Effector CD4-positive, alpha-beta T cell (primary cell): ENCODE results near the gene ST3GAL6.

Experiments
- DNase-seq: peaks from one replicate; pipeline ENCODE4 v3.0.0-alpha.2; 2020

The ST3GAL6 gene

DNA sequence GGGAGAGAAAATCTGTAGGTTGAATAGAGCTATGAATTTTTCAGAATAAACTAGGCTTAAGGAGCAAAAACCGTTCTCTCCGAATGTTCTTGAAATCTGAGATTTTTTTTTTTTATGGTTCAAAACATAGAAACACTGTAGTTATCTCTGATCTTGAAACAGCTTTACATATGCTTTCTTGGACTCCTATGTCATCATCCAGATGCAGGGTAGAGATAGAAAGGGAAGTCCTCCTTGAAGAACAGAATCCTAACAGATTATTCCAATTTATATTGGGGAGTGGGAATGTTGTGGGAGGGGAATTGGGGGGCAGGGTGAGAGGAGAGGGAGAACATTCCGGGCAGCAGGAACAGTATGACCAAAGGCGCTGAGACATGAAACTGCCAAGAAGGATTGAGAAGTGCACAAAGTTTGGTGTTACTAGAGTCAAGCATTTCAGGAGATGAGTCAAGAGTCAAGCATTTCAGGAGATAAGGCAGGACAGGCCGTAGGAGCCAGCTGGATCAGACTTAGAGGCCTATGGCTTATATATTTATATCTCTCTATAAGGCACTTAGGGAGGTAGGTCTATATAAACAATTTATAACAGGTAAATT lies 21.9 kb upstream of the ST3GAL6 start:
- DNase-seq = no peak

DNA sequence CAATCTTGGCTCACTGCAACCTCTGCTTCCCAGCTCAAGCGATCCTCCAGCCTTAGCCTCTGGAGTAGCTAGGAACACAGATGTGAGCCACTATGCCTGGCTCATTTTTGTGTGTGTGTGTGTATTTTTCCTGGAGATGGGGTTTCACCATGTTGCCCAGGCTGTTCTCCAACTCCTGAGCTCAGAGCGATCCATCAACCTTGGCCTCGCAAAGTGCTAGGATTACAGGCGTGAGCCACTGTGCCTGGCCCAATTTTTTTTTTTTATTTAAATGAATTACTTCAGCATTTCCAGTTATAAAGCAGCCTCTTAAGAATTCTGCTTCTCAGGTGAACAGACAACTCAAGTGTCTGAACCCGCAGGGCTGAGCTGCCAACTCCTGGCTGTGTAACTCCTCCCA lies 20.1 kb upstream of the ST3GAL6 start:
- DNase-seq = no peak

DNA sequence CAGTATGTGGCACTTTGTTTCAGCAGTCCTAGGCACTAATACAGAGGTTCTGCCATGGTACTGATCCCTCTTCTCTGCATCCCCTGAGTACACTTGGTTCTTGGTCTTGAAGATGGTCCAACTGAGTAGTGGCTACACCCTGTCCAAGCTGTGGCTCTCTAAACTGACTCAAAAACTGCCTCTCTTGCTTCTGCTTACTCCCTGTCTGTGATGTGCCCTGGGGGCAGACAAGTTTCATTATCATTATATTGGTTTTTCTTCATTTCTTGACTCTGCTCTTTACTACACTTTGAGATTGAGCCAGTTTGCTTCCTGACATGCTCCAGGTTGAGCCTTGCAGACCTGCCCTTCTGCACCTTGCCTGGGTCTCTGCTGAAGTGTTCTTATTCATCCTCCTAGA lies 18.9 kb upstream of the ST3GAL6 start:
- DNase-seq = no peak

DNA sequence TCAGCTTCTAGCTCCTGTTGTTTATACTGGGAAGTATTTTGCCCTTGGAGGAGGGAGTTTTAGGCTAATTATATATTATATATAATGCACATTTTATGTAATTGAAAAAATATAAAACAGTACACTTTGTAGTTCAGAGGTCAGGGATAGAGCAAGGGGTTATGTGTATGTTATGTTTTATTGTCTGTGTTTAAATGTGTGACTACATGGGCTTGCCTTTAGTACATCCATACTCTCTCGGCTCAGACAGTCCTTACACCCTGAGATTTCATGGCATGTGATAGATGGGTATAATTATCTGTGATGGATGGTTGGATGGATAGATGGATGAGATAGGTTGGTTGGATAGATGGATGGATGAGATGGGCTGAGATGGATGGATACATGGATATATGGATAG lies 17.4 kb upstream of the ST3GAL6 start:
- no peak for DNase-seq

DNA sequence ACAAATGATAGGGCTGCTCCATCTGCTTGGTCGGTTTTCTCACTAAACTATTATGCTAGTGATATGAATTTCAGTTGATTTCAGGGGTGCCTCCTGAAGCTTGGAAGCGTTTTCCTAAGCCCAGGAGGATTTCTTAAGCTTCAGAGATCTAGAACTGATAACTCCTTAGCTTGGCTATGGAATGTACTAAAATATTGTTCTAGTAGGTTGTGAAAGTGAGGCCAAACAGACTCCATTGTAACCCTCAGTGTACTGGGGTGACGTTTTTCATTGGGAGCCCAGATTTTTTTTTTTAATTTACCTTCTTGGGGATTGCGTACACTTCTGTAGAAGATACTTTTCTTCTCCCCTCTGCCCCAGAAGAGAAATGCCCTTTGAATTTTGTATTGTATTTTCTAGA lies 17.0 kb upstream of the ST3GAL6 start:
- no peak for DNase-seq

DNA sequence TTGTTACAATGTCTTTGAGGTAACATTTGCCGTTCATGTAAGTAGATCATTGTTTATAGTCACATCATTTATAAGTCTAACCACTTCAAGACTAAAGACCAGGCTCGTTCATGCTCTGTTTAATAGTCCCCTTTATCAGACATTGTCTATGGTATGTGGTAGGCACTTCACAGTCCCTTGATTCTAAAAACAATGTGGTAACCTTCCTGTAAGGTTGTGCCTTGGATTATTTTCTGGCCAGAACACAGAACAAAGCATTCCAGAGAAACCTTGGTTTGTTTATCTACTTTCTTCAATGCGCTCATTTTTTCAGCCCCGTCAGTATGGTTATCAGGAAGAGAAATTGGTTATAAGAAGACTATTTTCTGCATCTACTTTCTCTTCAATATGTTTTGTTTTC lies 16.3 kb upstream of the ST3GAL6 start:
- DNase-seq = no peak

DNA sequence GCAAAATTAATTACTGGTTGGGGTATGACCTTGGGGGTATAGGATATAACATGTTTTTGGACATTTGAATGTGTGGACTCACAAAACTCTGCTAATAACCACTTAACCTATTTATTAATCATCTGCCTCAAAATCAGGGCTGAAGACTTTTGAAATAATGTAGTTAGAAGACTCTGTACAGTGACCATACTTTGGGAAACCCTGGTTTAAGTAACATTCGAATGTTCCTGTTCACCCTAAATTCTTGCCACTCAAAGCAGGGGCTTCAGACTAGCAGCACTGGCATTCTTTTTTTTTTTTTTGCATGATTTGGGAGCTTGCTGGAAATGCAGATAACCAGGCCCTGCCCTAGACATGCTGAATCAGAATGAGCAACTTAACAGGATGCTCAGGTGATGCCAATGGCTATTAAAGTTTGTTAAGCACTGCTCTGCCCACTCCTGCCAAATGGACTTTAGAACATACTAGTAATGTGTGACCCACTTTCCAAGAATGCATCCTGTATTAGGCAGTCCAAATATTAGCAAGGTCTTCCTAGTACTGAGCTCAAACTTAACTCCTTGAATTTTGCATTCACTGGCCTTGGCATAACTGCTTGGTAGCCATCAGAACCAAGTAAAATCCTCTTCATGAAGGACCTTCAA lies 12.7 kb upstream of the ST3GAL6 start:
- no peak for DNase-seq

DNA sequence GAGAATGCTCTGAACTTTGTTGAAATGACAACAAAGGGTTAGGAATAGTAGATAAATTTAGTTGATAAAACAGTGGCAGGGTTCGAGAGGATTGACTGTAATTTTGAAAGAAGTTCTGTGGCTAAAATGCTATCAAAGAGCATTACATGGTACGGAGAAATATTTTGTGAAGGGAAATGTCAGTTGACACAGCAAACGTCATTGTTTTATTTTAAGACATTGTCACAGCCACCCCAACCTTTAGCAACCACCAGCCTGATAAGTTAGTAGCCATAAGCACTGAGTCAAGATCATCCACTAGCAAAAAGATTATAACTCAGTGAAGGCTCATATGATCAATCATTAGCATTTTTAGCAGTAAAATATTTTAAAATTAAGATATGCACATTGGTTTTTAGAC lies 8.7 kb upstream of the ST3GAL6 start:
- DNase-seq = no peak

DNA sequence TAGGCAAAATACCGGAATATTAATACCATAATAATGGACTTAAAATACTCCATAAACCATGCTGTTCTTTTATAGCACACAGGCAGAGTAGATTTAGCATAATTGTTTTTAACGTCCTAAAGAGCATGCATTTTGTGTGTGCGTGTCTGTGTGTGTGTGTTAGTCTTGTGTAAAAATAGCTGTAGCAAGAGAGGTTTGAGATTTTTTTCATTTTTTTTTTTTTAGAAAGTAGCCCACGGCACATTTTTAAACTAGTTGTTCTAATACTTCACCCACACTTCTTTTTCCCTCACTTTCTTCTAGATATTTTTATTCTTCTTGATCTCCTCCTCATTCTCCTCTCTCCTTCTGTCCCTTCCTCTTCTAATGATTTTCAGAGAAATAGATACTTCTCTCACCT lies 7.5 kb upstream of the ST3GAL6 start:
- no peak for DNase-seq

DNA sequence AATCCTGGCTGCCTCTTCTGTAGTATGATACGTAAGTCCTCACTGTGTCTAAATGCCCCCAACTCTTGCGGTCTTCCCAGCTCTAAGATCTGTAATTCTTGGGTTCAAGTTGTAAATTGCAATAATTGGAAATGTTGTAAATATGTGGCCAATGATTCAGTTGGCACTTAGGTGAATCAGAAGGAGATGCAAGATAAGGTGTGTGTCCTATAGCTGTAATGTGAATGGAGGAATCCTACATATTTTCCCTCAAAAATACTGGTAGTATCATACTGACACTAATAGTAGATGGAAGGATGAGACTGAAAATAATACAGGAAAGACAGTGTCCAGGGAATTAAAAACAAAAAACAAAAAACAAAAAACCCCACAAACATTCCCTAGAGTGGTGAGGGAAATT lies 3.5 kb upstream of the ST3GAL6 start:
- DNase-seq = no peak

DNA sequence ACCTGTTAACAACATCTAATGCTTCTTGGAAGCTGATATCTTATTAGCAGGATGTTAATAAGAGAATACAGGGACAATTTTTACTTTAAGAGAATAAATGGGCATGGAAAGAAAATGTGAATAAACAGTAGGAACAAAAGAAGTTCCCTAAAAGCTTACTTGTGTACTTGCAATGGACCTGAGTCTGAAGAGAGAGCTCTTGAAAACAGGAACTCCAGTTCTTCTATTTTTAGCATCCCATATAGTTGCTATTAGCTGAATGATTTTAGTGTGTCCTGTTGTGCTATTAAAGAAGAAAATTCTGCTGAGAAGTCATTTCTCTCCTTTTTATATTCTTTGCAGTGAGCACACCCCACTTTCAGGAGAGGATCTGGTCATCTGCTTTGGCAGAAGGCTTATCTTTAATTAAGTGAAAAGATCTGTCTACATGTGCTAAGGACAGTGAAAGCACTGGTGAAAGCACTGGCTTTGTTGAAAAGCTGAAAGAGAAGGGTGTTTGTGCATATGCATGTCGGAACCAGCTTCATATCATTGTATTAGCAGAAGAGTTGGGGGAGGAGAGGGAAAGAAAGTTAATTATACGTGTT lies 1.4 kb upstream of the ST3GAL6 start:
- no peak for DNase-seq

DNA sequence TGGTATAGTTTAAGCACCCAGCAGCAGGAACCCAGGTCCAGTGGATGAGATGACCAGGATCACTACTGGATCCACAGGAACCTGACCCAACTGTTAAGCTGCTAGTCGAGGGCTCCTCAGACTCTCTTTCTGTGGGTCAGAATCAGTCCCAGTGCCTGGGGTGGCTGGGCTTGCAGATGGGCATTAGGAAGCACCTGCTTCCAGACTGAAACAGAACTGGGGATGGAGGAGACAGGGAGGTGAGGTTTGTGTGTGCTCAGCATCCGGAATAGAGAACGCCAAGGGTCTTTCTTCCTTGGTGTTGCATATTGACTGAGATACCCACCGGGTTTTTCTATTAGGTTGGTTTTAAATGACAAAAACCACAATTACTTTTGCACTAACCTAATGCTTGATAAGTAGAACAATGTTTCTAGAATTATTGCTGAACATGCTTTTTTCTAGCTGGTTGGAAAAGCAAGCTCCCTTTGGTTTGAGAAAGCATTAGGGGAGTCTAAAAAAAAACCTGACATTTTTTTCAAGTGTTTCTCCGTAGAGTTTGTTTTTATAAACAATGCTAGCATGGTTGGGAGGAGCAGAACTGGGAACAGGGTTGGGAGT lies 779 bp downstream of the ST3GAL6 start:
- DNase-seq = no peak

DNA sequence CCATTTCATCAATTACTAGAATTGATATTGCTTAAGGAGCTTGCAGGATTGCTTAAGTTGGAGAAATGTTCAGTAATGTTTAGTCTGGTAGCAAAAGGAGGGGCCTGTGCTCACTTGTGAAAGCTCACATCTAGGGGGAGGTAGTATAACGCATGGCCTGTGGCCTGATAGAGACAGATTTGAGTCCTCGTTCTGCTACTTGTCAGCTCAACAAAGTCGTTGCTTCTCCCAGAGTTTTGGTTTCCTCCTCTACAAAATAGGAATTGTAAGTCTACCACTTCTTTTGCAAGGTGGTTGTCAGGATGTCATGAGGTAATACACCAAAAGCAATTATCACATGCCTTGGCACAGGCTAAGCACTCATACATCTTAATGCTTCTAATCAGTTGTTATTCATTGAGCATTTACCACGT lies 1.3 kb downstream of the ST3GAL6 start:
- no peak for DNase-seq

DNA sequence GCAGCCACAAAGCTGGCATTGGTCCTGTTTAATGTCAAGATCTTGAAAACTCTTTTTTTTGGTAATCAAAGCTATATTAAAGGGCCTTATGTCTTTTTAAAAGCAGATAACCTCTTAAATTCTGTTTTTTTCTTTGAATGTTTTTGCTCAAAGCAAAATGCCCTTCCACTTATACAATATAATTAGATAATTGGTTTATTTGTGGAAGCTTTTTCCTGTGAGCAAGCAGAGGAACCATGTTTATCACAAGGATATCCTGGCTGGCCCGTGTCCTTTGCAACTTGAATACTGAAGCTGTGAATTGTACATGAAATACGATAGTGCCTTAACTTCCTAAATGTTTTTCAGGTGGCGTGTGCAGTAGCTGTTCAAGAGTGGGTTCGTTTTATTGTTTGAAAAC lies 2.6 kb downstream of the ST3GAL6 start:
- no peak for DNase-seq

DNA sequence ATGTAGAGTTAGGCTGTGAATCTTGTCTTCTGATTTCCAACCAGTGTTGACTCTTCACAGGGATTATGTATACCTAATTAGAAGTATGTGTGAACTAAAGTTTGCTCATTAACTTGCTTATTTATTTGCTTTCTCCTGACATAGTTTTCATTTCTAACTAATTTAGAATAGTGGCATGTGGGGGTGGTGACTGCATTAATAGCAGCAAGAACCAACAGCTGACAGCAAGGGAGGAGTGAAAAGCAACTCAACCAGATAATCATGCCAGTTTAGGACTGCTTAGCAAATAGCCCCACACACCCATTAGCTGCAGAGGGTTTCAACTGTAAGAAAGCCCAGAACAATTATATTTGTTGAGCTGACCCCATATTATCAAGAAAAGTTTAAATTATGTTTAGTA lies 3.8 kb downstream of the ST3GAL6 start:
- DNase-seq = no peak

DNA sequence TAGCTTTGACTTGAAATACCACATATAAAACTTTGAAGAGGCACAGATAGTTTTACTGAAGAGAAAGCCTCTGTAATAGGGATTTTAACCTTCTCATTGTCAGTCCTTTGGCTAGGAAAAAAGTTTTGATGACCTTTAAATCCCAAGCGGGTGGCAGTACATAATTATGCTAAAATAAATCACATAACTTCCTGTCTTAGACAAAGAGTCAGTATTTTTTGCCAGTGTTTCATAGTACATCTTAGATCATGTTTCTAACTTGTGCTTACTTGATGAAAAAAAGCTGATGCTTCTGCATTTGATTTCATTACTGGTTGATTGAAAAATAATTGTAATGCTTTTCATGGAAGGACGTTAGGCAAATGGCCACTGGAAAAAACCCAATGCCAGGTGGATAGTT lies 5.8 kb downstream of the ST3GAL6 start:
- no peak for DNase-seq

DNA sequence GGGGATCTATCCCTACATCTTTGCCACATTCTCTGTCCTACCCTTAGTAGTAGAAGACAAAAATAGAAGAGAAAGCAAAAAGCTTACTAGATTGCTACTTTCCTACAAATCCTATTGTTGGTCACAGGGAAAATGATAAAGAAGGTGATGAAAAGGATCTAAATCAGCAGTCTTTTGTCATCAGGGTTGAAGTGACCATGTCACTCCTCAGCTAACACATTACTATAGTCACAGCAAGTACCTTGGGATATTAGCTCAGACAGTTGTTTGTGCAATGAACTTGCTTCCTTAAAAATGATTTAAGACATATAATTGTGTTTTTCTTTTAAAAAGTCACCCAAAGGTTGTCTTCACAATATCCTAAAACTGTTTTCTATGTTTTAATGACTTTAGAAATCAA lies 6.3 kb downstream of the ST3GAL6 start:
- DNase-seq = no peak

DNA sequence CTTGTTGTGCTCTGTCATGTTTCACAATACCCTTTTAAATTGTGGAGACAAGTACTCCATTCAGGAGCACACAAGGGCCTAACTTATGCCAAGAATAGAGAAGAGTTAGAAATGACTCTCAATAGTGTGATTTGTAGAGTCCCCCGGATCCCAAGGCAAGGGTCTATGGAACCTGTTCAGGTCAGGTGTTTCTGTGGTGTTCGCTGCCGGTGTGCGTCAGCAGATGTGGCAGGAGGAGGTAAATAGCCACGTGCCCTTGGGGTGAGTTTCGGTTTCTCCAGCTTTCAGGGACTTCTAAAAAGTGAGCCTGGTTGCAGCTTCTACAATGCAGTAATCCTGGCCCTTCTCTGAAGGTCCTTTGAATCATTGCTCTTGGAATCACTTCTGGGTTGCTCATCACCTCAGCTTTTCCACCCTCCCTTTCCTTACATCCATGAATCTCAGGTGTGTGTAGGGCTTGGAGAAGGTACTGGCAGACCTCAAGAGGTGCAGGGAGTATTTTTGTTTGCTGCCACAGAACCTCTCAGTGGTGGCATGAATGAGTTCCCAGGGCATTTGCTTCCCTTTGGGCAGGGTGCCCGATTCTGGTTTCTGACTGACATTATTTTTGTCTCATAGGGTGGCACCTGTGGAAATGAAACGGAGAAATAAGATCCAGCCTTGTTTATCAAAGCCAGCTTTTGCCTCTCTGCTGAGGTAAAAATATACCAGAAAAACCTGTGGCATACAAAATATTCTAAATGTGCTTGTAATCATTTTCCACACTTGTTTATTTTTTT lies 7.3 kb downstream of the ST3GAL6 start:
- no peak for DNase-seq

DNA sequence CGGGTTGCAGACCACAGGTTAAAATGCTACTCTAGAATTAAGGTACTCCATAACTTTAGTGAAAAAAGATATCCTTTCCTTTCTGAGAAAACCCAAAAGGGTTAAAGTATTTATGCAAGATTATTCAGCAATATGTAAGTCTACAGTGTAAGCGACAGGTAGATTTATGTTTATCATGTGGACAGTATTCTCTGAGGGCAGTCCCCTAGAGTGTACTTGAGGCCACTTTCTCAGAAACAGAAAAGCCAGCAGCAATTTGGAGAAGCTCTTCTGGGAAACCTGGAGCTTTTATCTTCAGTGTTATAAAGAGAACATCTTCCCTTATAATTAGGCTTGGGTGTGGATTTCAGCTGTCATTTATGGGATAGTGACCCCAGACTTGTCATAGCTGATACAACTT lies 8.9 kb downstream of the ST3GAL6 start:
- DNase-seq = no peak

DNA sequence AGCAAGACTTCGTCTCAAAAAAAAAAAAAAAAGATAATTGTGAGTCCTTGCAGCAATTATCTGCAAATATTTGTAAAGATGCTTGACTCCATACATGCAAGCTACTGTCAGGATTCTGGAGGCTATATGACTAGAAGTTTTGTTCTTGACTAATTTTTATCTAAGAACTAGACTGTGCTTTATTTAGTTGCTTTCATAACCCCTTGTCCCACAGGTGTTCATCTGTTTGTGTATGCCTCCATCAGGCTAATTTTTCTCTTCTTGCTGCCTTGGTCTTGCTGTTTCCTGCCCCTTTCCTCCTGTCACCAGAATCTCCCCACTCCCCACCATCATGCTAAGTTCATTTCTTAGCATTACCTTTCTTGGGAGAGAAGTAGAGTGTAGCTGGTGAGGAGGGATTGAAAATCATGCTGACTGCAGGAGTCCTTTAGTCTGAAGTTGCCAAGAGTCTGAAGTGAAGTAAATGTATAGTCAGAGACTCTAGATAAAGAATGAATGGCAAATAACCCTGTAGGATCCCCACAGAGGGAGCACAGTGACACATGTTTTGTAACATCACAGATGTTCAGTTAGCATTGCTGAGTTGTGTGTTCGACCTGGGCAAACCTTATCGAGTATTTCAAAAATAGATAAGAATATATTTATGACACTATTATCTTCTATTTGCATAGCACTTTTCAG lies 12.5 kb downstream of the ST3GAL6 start:
- no peak for DNase-seq

DNA sequence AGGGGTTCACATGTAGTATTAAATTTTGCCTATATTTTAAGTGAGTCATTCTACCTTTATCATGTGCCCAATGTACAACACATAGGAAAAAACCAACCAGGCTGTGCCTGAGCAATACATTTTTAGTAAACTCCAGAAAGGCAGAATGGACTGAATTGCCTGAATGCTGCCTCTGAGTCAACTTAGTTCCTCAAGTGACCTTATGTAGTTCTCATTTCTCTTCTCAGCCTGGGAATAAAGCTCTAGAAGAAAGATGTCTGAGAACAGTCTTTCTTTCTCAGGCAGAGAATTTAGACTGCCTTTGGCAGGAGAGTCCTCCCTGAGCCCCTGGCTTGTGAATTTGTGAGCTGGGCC lies 13.0 kb downstream of the ST3GAL6 start:
- no peak for DNase-seq

DNA sequence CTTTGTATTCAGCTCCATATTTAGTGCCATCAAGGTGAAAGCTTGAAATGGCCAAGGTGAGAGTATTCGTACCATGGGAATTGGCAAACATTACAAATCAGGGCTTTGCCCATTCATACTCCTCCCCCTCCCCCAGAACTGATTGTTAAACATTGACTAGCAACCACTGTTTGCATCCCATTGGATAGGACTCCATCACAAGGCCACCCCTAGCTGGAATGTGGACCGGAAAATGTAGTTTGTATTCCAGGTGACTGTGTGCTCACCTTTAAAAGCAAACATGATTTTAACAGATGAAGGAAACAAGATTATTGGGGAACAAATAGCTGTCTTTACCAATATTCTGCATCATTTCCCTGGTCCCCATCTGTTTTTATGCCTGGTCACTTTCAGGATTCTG lies 14.1 kb downstream of the ST3GAL6 start:
- no peak for DNase-seq

DNA sequence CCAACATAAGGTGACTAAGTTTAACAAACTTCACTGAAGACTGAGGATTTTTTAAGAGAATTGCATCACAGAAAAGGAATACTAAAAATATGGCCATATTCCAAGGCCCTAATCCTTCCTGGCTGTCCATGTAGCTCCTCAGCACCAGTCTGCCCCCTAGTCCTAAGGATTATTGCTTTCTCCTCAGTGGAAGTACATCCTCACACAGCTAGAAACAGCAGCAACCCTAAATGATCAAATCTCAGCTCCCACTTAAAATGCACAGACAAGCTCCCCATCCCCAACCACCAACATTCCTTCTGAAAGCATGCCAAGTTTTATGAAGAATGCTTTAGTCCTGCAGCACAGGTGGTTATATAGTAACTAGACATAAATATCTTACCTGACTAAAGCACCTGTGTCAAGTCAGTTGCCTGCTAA lies 14.7 kb downstream of the ST3GAL6 start:
- no peak for DNase-seq
